HG02870 (cell line): ENCODE measurements around the gene ZIC2.
"Not testable (repeated sequence)": the region's sequence is repeated elsewhere in the genome, so short reads cannot be mapped to it uniquely, and the experiment has no call there.

ENCODE experiments used
- ATAC-seq: cut with Tn5 transposase; IDR thresholded peaks from one replicate; pipeline ENCODE4 v1.9.1; 2021; ENCODE audit warnings: mild to moderate bottlenecking, moderate library complexity; ENCODE audit not compliant: unreplicated experiment

The ZIC2 gene

DNA sequence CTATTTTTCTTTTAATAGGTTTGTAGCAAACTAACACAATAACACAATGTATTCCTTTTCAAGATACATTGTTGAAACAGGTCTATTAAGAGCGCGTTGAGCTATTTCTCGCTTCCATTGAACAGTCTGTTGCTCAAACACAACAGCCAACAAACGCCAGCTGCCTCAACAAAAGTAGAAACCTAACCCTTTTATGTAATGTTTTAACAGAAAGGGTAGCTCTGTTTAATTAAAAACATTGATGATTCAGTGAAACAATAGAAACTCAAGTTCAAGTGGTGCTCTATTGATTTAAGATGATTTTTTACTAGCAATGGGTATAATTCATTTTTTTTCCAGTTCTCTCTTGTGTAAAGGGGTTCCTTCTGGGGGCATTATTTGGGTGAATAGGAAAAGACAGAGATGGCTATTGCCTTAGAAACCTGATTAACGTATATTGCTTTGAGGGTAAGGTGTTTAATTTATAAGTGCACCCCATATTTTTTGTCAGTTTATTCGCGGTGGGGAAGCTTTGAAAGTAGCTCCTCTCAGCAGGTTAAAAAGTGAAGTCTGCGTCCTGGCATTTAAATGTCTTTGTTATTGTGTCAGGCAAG, 14.9 kb downstream of the ZIC2 start:
- no peak for ATAC-seq

DNA sequence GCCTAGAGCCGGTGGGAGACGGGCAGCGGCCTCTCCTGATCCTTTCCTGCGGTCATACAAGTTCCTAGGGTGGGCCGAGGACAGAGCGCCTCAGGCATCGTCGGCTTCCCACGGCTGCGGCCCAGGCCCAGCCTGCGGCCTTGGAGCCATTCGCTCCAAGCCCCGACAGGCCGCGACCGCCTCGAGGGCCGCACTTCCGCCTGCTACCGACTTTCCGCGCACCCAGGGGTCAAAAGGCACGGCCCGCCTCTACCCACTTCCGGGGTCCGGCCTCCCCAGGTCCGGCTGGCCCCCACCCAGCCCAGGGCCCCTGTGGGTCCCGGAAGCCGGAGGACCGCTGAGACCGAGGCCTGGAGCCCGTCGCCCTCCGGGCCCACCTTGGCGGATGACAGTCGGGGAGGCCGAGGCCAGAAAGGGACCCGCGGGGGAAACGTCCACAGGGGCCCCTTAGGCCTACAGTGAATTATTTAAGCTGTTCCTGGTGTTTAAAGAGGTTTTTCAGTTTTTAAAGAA, 16.2 kb downstream of the ZIC2 start:
- no peak for ATAC-seq

DNA sequence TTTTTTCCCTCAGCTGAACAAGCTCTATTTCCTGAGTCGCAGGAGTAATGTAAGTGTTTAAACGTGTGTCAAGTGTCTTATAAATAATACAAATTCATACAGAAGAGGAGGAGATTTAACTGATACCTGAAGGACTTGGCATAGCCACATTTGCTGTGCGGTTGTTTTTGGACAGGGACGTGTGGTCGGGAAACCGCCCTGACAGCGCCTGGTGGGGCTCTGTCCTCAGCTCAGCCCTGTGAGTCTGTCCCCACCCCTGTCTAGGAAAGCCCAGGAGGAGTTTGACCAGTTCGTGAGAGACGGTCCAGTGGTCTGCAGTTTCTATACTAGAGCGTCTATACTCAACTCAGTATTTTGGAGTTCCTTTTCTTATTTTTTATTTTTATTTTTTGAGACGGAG, 16.7 kb downstream of the ZIC2 start:
- no peak for ATAC-seq

DNA sequence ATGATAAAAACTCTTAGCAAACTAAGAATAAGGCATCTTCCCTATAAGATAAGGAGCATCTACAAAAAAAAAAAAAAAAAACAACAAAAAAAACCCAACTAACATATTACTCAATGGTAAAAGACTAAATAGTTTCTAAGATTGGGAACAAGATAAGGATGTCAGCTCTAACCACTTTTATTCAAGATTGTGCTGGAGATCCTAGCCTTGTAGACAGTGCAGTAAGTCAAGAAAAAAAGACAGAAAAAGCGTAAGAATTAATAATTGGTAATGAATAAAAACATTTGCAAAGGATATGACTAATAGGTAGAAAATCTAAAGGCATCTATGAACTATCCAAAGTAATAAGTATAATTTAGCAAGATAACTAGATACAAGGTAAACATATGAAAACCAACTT, 33.0 kb downstream of the ZIC2 start:
- ATAC-seq, result no peak

DNA sequence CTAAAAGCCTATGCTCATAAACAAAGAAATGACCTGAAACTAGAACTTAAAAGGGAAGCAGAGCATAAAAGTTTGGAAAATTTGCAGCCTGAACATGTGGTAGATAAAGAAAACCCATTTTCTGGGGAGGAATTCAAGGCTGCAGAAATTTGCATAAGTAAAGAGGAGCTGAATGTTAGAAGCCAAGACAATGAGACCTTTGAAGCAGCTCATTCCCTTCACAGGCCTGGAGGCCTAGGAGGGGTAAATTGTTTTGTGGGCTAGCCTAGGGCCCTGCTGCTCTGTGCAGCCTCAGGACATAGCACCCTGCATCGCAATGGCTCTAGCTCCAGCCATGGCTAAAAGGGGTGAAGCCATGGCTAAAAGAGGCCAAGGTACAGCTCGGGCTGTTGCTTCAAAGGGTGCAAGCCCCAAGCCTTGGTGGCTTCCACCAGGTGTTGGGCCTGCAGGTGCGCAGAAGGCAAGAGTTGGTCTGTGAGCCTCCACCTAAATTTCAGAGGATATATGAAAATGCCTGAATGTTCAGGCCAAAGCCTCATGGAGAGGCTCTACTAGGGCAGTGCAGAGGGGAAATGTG, 38.3 kb downstream of the ZIC2 start:
- no peak for ATAC-seq

DNA sequence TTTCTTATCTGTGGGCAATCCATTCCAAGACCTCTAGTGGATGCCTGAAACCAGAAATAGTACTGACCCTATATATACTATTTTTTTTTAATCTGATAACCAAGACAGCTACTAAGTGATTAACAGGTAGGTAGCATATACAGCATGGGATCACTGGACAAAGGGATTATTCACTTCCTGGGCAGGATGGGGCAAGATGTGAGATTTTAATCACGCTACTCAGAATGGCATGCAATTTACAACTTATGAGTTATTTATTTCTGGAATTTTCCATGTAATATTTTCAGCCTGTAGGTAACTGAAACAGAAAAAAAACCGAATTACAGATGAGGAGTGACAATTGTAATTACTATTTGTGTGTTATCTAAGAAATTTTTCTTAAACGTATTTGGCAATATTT, 41.2 kb downstream of the ZIC2 start:
- no peak for ATAC-seq

DNA sequence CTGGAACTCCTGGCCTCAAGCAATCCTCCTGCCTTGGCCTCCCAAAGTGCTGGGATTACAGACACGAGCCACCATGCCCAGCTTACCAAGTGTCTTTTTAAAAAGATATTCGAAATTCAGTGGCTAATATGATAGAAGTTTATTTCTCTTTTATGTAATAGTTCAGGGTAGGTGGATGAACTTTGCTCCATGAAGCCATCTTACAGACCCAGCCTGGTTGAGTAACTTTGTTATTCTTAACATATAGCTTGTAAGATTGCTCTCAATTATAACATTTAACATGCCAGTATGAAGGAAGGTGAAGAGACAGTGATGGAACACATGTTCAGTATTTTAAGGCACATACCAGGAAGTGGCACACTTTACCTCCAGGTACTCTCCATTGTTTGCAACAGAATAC, 42.4 kb downstream of the ZIC2 start:
- no peak for ATAC-seq

DNA sequence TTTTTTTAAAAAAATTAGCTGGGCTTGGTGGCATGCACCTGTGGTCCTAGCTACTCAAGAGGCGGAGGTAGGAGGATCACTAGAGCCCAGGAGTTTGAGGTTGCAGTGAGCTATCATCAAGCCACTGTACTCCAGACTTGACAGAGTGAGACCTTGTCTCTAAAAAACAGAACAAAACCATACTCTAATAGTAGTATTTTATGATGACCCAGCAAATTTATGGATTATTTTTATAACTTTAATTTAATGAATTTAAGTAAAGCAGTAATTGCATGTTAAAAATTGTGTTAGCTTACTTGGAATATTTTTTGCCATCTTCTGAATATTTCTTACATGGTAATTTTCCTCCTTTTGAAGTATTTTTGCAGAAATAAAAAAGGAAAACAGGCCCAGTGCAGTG, 48.3 kb downstream of the ZIC2 start:
- ATAC-seq, result no peak

DNA sequence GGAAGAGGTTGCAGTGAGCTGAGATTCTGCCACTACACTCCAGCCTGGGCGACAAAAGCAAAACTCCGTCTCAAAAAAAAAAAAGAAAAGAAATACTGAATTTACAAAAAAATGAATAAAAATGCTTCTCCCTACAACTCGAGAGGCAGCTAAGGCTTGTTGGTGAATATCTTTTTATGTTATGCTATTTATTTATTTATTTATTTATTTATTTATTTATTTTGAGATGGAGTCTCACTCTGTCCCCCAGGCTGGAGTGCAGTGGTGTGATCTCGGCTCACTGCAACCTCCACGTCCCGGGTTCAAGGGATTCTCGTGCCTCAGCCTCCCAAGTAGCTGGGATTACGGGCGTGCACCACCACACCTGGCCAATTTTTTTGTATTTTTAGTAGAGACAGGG, 51.1 kb downstream of the ZIC2 start:
- ATAC-seq, result not testable (repeated sequence)

DNA sequence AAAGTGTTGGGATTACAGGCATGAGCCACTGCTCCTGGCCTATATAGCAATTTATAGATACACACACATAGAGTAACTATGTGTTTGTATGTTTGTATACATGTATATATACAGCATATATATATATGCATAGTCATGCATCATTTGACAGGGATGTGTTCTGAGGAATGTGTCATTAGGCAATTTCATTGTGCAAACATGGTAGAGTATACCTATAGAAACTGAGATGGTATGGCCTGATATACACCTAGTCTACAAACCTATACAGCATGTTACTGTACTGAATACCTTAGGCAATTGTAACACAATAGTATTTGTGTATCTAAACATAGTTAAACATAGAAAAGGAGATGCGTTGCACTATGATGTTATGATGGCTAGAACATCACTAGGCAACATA, 54.4 kb downstream of the ZIC2 start:
- no peak for ATAC-seq
